ENCODE measurements around the gene LINC00632.
"Not testable (repeated sequence)": the region's sequence is repeated elsewhere in the genome, so short reads cannot be mapped to it uniquely, and the experiment has no call there.

Gene LINC00632

GRCh38 chrX:140709421-140709846, at the start of gene LINC00632:
TSS of gene LINC00632 (plus strand) at chrX:140709759.
- DNase-seq: no peak

GRCh38 chrX:140661643-140662042, 47.9 kb upstream of the LINC00632 start:
- DNase-seq: no peak

GRCh38 chrX:140664939-140665338, 44.6 kb upstream of the LINC00632 start:
- no peak for DNase-seq

- DNase-seq: no peak
Measured at GRCh38 chrX:140672840-140673731, 36.5 kb upstream of the LINC00632 start.

GRCh38 chrX:140687706-140688105, 21.9 kb upstream of the LINC00632 start:
- DNase-seq: no peak

GRCh38 chrX:140691596-140691995, 18.0 kb upstream of the LINC00632 start:
- not testable (repeated sequence) for DNase-seq

- no peak for DNase-seq
Measured at GRCh38 chrX:140697618-140698017, 11.9 kb upstream of the LINC00632 start.

- no peak for DNase-seq
Measured at GRCh38 chrX:140701480-140701879, 8.1 kb upstream of the LINC00632 start.

- DNase-seq: no peak
Measured at GRCh38 chrX:140710710-140711109, 1.2 kb downstream of the LINC00632 start.

GRCh38 chrX:140711894-140712293, 2.3 kb downstream of the LINC00632 start:
- DNase-seq: no peak

GRCh38 chrX:140712413-140713173, 3.0 kb downstream of the LINC00632 start:
- peak; percentile 37 for DNase-seq

GRCh38 chrX:140713174-140713539, 3.6 kb downstream of the LINC00632 start:
- no peak for DNase-seq

GRCh38 chrX:140715787-140716186, 6.2 kb downstream of the LINC00632 start:
- DNase-seq: no peak

GRCh38 chrX:140723121-140723715, 13.7 kb downstream of the LINC00632 start:
- DNase-seq: no peak

GRCh38 chrX:140724309-140724708, 14.8 kb downstream of the LINC00632 start:
- no peak for DNase-seq

- DNase-seq: no peak
Measured at GRCh38 chrX:140724736-140725135, 15.2 kb downstream of the LINC00632 start.

- DNase-seq: no peak
Measured at GRCh38 chrX:140725500-140725899, 15.9 kb downstream of the LINC00632 start.

- DNase-seq: no peak
Measured at GRCh38 chrX:140733766-140734342, 24.3 kb downstream of the LINC00632 start.

- no peak for DNase-seq
Measured at GRCh38 chrX:140744085-140744484, 34.5 kb downstream of the LINC00632 start.

GRCh38 chrX:140756941-140757340, 47.4 kb downstream of the LINC00632 start:
- no peak for DNase-seq

GRCh38 chrX:140762061-140762460, 52.5 kb downstream of the LINC00632 start:
- DNase-seq: no peak

- DNase-seq: no peak
Measured at GRCh38 chrX:140764401-140764919, 54.9 kb downstream of the LINC00632 start.
